ENCODE results near the gene TNFSF12. TPM values are rescaled to one million over a fixed set of nuclear protein-coding genes. Genes with fewer than 3 reads are reported as not detected.

TNFSF12 gene
- polyA plus RNA-seq, 2 of the 4 experiments (the other 2 are of a cell fraction) = 9.9 to 11.9 TPM

DNA sequence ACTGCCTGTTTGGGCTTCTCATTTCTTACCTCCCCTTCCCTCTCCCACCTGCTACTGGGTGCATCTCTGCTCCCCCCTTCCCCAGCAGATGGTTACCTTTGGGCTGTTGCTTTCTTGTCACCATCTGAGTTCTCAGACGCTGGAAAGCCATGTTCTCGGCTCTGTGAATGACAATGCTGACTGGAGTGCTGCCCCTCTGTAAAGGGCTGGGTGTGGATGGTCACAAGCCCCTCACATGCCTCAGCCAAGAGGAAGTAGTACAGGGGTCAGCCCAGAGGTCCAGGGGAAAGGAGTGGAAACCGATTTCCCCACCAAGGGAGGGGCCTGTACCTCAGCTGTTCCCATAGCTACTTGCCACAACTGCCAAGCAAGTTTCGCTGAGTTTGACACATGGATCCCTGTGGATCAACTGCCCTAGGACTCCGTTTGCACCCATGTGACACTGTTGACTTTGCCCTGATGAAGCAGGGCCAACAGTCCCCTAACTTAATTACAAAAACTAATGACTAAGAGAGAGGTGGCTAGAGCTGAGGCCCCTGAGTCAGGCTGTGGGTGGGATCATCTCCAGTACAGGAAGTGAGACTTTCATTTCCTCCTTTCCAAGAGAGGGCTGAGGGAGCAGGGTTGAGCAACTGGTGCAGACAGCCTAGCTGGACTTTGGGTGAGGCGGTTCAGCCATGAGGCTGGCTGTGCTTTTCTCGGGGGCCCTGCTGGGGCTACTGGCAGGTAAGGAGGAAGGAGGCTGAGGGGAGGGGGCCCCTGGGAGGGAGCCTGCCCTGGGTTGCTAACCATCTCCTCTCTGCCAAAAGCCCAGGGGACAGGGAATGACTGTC is 30.4 kb downstream of the TNFSF12 start, which contains the start of gene CD68:
Gene CD68 (plus strand): TSS at position 638 of the 833 bp plus-strand sequence. CDS start 40 bp downstream, at position 678.
- CTCF ChIA-PET = interaction anchor here (0.7 to 12.1 kb wide), 7 partner anchors 11 to 138 kb away, joined by 3 to 184 read pairs (median 8); partner anchors contain the start of genes DNAH2, FXR2, SOX15 and TP53
- DNase-seq (ENCODE audit: low read depth in 1 of 2, low spot score in 1 of 2) (peak; percentile 88 to 97), FAIRE-seq (peak; percentile 43), ATAC-seq (peak; percentile 59 to 73)
- no peaks in the 10 kb centered on the region for H3K9me3 ChIP-seq
- 15% methylated on average over 7 of the region's 7 CpGs for WGBS (ENCODE audit: missing lambda C conversion rate)
- peaks cover 80% of the 10 kb centered on the region for H3K4me1 ChIP-seq
- peak within 1 kb of the TSS; percentile 48 for H3K4me2 ChIP-seq
- peak within 1 kb of the TSS; percentile 64 to 79 for H3K27ac ChIP-seq
- no peak within 1 kb of the TSS for H3K4me3 ChIP-seq
- POLR2A ChIA-PET = interaction anchor here (0.9 to 2.9 kb wide), 9 partner anchors 10 to 111 kb away, joined by 3 to 30 read pairs (median 5); partner anchors contain the start of genes FXR2, POLR2A, SAT2 and SOX15
- TF ChIP-seq HOXB13 (CRISPR knock-in tag; IDR thresholded peaks at IDR 0.05; ENCODE audit: low read depth) (no peak), POLR2AphosphoS2 (conservative IDR thresholded peaks at IDR 0.05; ENCODE audit: low read length) (peak; percentile 100; the same call in 1 of the 2 replicates), KDM1A (IDR thresholded peaks at IDR 0.05; ENCODE audit: low read depth) (no peak), GATA3 (IDR thresholded peaks at IDR 0.05; ENCODE audit: borderline replicate concordance) (peak; percentile 49; the same call in 1 of the 2 replicates), RARB (CRISPR knock-in tag; IDR thresholded peaks at IDR 0.05) (peak; percentile 98), CHD4 (IDR thresholded peaks at IDR 0.05; ENCODE audit: borderline replicate concordance) (no peak), MAZ (IDR thresholded peaks at IDR 0.05; ENCODE audit: borderline replicate concordance, low read depth, low read length) (0 out of 2 replicates have a peak, but pooled peaks have one; percentile 10), NR3C1 (IDR thresholded peaks at IDR 0.05) (no peak), CBX8 (IDR thresholded peaks at IDR 0.05) (no peak), EHF (CRISPR knock-in tag; IDR thresholded peaks at IDR 0.05) (peak; percentile 87), CBX2 (IDR thresholded peaks at IDR 0.05; ENCODE audit: borderline replicate concordance, low read depth) (no peak), TFCP2L1 (CRISPR knock-in tag; IDR thresholded peaks at IDR 0.05) (peak; percentile 99), HOXB5 (CRISPR knock-in tag; IDR thresholded peaks at IDR 0.05) (peak; percentile 67; the same call in 1 of the 2 replicates), FOSB (CRISPR knock-in tag; IDR thresholded peaks at IDR 0.05) (peak; percentile 98), EP300 (IDR thresholded peaks at IDR 0.05) (0 out of 5 replicates have a peak, but pooled peaks of 1 of the 2 experiments have one; percentile 32), KDM5A (IDR thresholded peaks at IDR 0.05) (no peak), NFE2L2 (conservative IDR thresholded peaks at IDR 0.05; ENCODE audit: low read length) (no peak), MYC (IDR thresholded peaks at IDR 0.05; ENCODE audit: borderline replicate concordance, low read length) (no peak), MAFK (IDR thresholded peaks at IDR 0.05; ENCODE audit: partially characterized antibody) (peak; percentile 72), POLR2A (IDR thresholded peaks at IDR 0.05; ENCODE audit: low read length) (no peak), RCOR1 (IDR thresholded peaks at IDR 0.05; ENCODE audit: low read depth, low read length) (no peak), CEBPB (IDR thresholded peaks at IDR 0.05) (peak; percentile 49 to 79; a peak in 3 of 4 replicates), HDAC2 (IDR thresholded peaks at IDR 0.05) (no peak), SMC3 (IDR thresholded peaks at IDR 0.05) (no peak; the same call in 2 of the 3 replicates)
- TF ChIP-seq, protein P1, sequence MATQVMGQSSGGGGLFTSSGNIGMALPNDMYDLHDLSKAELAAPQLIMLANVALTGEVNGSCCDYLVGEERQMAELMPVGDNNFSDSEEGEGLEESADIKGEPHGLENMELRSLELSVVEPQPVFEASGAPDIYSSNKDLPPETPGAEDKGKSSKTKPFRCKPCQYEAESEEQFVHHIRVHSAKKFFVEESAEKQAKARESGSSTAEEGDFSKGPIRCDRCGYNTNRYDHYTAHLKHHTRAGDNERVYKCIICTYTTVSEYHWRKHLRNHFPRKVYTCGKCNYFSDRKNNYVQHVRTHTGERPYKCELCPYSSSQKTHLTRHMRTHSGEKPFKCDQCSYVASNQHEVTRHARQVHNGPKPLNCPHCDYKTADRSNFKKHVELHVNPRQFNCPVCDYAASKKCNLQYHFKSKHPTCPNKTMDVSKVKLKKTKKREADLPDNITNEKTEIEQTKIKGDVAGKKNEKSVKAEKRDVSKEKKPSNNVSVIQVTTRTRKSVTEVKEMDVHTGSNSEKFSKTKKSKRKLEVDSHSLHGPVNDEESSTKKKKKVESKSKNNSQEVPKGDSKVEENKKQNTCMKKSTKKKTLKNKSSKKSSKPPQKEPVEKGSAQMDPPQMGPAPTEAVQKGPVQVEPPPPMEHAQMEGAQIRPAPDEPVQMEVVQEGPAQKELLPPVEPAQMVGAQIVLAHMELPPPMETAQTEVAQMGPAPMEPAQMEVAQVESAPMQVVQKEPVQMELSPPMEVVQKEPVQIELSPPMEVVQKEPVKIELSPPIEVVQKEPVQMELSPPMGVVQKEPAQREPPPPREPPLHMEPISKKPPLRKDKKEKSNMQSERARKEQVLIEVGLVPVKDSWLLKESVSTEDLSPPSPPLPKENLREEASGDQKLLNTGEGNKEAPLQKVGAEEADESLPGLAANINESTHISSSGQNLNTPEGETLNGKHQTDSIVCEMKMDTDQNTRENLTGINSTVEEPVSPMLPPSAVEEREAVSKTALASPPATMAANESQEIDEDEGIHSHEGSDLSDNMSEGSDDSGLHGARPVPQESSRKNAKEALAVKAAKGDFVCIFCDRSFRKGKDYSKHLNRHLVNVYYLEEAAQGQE (IDR thresholded peaks at IDR 0.05) = peak; percentile 22
- TF ChIP-seq, protein P2, sequence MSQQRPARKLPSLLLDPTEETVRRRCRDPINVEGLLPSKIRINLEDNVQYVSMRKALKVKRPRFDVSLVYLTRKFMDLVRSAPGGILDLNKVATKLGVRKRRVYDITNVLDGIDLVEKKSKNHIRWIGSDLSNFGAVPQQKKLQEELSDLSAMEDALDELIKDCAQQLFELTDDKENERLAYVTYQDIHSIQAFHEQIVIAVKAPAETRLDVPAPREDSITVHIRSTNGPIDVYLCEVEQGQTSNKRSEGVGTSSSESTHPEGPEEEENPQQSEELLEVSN (IDR thresholded peaks at IDR 0.05; ENCODE audit: borderline replicate concordance, low read depth) = peak; percentile 31; the same call in 1 of the 2 replicates
- TF ChIP-seq, protein P3, sequence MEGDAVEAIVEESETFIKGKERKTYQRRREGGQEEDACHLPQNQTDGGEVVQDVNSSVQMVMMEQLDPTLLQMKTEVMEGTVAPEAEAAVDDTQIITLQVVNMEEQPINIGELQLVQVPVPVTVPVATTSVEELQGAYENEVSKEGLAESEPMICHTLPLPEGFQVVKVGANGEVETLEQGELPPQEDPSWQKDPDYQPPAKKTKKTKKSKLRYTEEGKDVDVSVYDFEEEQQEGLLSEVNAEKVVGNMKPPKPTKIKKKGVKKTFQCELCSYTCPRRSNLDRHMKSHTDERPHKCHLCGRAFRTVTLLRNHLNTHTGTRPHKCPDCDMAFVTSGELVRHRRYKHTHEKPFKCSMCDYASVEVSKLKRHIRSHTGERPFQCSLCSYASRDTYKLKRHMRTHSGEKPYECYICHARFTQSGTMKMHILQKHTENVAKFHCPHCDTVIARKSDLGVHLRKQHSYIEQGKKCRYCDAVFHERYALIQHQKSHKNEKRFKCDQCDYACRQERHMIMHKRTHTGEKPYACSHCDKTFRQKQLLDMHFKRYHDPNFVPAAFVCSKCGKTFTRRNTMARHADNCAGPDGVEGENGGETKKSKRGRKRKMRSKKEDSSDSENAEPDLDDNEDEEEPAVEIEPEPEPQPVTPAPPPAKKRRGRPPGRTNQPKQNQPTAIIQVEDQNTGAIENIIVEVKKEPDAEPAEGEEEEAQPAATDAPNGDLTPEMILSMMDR (IDR thresholded peaks at IDR 0.05) = no peak
- TF ChIP-seq, protein P4, sequence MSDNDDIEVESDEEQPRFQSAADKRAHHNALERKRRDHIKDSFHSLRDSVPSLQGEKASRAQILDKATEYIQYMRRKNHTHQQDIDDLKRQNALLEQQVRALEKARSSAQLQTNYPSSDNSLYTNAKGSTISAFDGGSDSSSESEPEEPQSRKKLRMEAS (IDR thresholded peaks at IDR 0.05) = peak; percentile 85
- TF ChIP-seq, protein P5, sequence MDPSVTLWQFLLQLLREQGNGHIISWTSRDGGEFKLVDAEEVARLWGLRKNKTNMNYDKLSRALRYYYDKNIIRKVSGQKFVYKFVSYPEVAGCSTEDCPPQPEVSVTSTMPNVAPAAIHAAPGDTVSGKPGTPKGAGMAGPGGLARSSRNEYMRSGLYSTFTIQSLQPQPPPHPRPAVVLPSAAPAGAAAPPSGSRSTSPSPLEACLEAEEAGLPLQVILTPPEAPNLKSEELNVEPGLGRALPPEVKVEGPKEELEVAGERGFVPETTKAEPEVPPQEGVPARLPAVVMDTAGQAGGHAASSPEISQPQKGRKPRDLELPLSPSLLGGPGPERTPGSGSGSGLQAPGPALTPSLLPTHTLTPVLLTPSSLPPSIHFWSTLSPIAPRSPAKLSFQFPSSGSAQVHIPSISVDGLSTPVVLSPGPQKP (IDR thresholded peaks at IDR 0.05; ENCODE audit: low read depth, low read length) = no peak
- TF ChIP-seq, protein P6, sequence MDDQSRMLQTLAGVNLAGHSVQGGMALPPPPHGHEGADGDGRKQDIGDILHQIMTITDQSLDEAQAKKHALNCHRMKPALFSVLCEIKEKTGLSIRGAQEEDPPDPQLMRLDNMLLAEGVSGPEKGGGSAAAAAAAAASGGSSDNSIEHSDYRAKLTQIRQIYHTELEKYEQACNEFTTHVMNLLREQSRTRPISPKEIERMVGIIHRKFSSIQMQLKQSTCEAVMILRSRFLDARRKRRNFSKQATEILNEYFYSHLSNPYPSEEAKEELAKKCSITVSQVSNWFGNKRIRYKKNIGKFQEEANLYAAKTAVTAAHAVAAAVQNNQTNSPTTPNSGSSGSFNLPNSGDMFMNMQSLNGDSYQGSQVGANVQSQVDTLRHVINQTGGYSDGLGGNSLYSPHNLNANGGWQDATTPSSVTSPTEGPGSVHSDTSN (IDR thresholded peaks at IDR 0.05) = peak; percentile 85
- TF ChIP-seq, protein P7, sequence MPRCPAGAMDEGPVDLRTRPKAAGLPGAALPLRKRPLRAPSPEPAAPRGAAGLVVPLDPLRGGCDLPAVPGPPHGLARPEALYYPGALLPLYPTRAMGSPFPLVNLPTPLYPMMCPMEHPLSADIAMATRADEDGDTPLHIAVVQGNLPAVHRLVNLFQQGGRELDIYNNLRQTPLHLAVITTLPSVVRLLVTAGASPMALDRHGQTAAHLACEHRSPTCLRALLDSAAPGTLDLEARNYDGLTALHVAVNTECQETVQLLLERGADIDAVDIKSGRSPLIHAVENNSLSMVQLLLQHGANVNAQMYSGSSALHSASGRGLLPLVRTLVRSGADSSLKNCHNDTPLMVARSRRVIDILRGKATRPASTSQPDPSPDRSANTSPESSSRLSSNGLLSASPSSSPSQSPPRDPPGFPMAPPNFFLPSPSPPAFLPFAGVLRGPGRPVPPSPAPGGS (IDR thresholded peaks at IDR 0.05) = peak; percentile 78; the same call in 2 of the 3 replicates

All from A549 (cell line).